OCI-M1 (cell line): ENCODE data around the gene ARHGEF3.
"Not testable (repeated sequence)": the region's sequence is repeated elsewhere in the genome, so short reads cannot be mapped to it uniquely, and the experiment has no call there.

Experiments
- DNase-seq: peaks from one replicate; lab custom pipeline; 2025; lab: John Stamatoyannopoulos, UW

The ARHGEF3 gene

DNA sequence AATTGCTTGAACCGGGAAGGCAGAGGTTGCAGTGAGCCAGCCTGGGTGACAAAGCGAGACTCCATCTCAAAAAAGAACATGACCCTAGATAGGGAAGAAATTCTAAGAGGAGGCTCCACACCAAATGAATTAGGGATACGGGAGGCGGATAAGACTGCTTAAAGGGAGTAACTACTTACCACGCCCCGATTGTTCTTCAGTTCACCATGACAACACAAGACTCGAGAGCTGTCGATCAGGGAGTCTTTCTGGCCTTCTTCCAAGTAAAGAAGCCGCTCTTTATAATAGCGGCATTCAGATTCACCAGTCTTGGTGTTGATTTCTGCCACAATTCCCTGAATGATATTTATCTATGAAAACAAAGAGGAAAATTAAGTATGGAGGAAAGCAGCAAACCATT lies 64.7 kb downstream of the ARHGEF3 start:
- no peak for DNase-seq

- no peak for DNase-seq
Measured at GRCh38 chr3:56732109-56732508, 69.6 kb downstream of the ARHGEF3 start.

DNA sequence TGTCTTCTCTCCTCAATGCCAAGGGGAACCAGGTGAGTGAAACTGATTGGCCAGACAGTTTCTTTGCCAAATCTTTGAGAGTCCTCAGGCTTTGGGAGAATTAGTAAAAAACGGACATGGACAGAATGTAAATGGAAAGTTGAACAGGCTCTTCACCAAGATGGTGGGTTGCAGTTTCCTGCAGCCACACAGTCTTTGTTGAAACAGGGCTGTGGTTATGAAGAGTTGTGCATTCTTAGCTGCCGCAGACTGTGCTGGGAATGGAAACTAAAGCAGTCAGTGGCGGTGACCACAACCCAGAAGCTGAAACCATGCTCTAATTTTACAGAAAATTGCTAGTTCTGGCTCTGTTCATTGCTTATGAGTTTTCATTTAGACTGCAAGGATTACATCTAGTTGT lies 76.6 kb downstream of the ARHGEF3 start:
- no peak for DNase-seq

- no peak for DNase-seq
Measured at GRCh38 chr3:56724676-56725075, 77.1 kb downstream of the ARHGEF3 start.

DNA sequence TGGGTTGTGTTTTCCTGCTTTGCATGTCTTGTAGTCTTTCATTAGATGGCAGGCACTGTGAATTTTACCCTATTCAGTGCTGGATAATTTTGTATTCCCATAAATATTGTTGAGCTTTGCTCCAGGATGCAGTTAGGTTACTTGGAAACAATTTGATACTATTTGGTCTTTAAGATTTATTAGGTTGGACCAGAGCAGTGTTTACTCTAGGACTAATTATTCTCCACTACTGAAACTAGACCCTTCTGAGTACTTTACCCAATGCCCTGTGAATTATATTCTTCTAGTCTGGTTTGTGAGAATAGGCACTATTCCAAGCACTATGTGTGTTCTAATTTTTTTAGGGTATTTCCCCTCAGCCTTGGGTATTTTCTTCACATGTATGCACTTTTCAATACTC lies 80.9 kb downstream of the ARHGEF3 start:
- no peak for DNase-seq

- not testable (repeated sequence) for DNase-seq
Measured at GRCh38 chr3:56718809-56719208, 82.9 kb downstream of the ARHGEF3 start.

DNA sequence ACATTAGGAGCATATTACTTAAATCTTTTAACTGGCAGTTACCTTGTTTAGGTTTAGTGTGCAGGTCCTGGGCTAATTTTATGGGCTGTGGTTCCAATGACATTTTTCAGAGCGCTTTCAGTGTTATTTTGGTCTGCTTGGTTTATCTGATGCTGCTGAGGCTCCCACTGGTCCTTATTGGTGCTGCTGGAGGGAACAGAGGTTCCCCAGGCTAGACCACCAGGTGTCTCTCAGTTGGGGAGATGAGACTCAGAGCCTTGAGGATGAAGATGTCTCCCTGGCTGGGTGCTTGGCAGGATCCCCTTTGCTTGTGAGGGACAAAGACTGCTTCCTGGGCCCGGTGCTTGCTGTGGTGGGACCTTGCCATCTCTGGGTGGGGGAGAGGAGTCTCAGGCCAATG lies 90.4 kb downstream of the ARHGEF3 start:
- no peak for DNase-seq

DNA sequence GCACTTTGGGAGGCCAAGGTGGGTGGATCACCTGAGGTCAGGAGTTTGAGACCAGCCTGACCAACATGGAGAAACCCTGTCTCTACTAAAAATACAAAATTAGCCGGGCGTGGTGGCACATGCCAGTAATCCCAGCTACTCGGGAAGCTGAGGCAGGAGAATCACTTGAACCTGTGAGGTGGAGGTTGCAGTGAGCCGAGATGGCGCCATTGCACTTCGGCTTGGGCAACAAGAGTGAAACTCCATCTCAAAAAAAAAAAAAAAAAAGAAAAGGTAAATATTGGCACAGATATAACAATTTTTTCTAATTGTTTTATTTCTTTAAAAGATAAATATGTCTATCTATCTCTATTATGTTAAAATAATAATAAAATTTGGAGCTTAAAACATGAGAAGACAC lies 94.3 kb downstream of the ARHGEF3 start:
- DNase-seq, result not testable (repeated sequence)

GRCh38 chr3:56706629-56707028 lies 95.1 kb downstream of the ARHGEF3 start:
- DNase-seq, result no peak

DNA sequence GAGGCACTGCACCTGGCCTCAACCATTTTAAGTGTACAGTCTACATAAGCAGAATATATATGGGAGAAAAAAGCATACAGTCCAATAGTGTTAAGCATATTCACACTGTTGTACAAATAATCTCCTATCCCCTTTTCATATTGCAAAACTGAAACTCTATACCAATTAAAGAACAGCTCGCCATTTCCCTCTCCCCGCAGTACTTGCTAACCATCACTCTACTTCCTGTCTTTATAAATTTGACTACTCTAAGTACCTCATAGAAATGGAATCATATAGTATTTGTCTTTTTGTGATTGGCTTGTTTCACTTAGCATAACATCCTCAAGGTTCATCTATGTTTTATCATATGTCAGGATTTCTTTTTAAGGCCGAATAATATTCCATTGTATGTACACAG lies 97.0 kb downstream of the ARHGEF3 start:
- DNase-seq, result no peak

DNA sequence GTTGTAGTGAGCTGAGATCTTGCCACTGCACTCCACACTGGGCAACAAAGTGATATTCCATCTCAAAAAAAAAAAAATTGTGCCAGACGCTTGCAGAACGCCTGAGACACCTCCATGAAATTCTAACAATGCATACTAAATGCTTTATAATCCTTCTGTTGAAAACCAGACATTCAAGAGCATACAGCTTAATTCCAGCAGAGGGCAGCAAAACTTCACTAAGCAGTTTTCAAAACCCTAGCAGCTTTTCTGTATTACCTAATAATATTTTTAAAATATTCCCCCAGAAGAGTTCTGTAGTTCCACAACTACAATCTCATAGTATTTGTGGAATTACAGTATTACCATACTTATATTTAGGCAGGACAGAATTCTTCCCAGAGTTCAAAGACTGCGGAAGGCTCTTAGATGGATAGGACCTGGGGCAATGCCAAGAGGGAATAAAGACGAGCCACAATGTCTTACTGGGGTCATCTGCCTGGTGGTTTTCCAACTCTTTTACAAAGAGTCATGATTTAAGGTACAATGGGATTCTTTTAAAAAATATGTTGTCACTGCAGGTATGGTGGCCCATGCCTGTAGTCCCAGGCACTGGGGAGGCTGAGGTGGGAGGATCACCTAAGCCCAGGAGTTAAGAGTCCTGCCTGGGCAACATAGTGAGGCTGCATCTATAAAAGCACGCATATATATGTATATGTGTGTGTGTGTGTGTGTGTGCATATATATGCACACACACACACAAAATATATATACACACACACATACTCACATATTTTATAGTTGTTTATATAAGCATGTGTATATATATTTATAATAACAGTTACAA lies 99.0 kb downstream of the ARHGEF3 start:
- DNase-seq, result peak; percentile 70

- no peak for DNase-seq
Measured at GRCh38 chr3:56700151-56700550, 101.6 kb downstream of the ARHGEF3 start.

GRCh38 chr3:56694867-56695683 lies 106.7 kb downstream of the ARHGEF3 start:
- DNase-seq, result peak; percentile 8

- DNase-seq, result no peak
Measured at GRCh38 chr3:56693750-56694149, 108.0 kb downstream of the ARHGEF3 start.

- peak; percentile 26 for DNase-seq
Measured at GRCh38 chr3:56692520-56693433, 109.0 kb downstream of the ARHGEF3 start.

DNA sequence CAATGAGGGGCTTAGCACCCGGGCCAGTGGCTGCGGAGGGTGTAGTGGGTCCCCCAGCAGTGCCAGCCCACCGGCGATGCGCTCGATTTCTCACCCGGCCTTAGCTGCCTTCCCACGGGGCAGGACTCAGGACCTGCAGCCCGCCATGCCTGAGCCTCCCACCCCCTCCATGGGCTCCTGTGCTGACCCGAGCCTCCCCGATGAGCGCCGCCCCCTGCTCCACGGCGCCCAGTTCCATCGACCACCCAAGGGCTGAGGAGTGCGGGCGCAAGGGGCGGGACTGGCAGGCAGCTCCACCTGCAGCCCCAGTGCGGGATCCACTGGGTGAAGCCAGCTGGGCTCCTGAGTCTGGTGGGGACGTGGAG lies 109.8 kb downstream of the ARHGEF3 start:
- DNase-seq, result not testable (repeated sequence)

DNA sequence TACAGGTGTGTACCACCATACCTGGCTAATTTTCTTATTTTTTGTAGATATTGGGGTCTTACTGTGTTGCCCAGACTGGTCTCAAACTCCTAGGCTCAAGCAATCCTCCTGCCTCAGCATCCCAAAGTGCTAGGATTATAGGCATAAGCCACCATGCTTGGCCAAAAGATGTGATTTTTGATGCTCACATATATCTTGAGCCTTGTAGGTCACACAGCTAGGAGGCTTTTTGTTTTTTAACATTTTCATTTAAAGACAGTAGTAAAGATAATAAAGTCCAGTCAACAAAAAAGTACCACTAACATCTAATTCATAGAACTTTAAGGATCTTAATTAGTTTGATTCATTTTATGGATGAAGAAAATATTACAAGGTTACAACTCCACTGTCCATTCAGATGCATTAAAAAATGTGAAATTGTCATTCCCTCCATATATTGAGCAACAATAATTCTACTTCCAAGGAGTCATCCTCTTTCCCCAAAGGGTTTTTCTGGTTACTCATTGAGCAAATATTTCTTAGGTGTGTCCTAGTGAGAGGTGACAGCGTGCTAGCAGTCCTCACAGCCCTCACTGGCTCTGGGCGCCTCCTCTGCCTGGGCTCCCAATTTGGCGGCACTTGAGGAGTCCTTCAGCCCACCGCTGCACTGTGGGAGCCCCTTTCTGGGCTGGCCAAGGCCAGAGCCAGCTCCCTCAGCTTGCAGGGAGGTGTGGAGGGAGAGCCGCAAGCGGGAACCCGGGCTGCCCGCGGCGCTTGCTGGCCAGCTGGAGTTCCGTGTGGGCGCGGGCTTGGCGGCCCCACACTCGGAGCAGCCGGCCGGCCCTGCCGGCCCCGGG lies 110.4 kb downstream of the ARHGEF3 start:
- DNase-seq, result no peak

DNA sequence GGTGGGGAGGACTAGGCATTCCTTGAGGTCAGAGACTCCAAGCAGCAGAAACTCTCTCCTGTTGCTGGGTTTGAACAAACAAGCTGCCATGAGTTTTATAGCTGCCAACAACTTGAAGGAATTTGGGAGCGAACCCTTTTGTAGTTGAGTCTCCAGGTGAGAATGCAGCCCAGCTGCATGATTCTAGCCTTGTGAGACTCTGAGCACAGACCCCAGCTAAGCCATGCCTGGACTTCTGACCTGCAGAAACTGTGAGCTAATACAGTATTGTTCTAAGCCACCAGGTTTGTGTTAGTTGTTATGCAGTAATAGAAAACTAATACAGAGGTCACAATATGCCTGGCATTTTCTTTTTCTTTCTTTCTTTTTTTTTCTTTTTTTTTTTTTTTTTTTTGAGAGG lies 112.4 kb downstream of the ARHGEF3 start:
- DNase-seq, result no peak

DNA sequence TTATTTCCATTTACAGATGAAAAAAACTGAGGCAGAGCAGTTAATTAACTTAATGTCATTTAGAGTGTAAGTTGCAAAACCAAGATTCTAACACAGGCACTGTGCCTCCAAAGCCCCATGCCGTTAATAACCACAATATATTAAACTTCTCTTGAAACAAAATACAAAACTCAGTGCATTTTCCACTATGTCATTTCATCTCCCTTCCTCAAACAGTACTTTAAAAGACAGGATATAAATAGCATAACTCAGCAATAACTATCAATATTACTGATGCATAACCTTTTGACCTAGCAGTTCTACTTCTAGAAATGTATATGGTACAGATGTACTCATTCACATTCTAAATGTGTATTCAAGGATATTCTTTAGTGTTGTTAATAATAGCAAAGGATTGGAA lies 113.6 kb downstream of the ARHGEF3 start:
- no peak for DNase-seq

GRCh38 chr3:56684029-56684428 lies 117.7 kb downstream of the ARHGEF3 start:
- DNase-seq, result no peak

DNA sequence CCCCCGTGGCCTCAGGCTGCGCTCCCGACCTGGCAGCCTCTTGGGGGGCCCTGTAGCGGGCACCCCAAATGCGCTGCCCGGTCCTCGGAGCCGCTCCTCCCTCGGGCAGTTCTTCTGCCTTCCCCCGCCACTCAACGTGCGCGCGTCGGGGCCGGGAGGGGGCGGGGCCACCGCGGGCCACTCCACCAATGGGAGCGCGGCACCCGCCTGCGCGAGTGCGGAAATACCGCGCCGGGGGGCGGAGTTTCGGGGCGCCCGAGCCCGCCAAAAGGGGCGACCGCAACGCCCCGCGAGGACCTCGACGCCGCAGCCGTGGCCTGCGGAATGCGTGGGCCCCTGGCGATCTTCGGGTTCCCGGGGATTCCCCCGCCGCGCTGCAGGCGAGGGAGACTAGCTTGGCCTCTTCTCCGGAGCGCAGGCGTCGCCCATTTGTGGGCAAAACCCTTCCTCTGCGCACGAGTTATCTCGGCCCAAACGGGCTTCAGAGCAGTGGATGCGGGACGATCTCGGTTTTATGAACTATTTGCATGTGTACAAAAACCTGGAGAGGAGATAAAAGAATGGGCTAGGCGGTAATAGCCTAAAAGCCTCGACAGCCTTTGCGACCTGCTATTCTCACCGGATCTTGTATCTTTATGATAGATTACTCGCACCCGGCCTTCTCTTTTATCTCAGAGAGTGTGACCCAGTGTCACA lies 118.5 kb downstream of the ARHGEF3 start, which contains the start of gene TASOR:
Gene TASOR (minus strand): TSS at position 144 of the 696 bp plus-strand sequence. CDS start 259 bp downstream, outside the sequence.
- DNase-seq, result peak; percentile 88
